Epithelial cell of esophagus (primary cell): ENCODE data around the gene NRAP.

Source experiments
- DNase-seq: peaks from one replicate; pipeline ENCODE4 v3.0.0; 2010; ENCODE audit warnings: low read depth
- H3K4me3 ChIP-seq: 2 replicates; pipeline ENCODE4 v1.5.1; 2011; ENCODE audit warnings: mild to moderate bottlenecking, low read length, control low read depth
- CTCF ChIP-seq: IDR thresholded peaks from 2 replicates; pipeline ENCODE4 v1.5.1; 2011; ENCODE audit warnings: low read depth, mild to moderate bottlenecking, low read length, control low read depth, inconsistent platforms; ENCODE audit not compliant: insufficient read depth; ENCODE audit errors: missing control alignments

NRAP gene

GRCh38 chr10:113626809-113627355 is 37.0 kb downstream of the NRAP start:
- no peak for TF ChIP-seq CTCF
- H3K4me3 ChIP-seq = no peak overlapping the region
- no peak for DNase-seq

GRCh38 chr10:113625461-113626186 is 38.2 kb downstream of the NRAP start:
- TF ChIP-seq CTCF = no peak
- DNase-seq = no peak
- no peak overlapping the region for H3K4me3 ChIP-seq

- H3K4me3 ChIP-seq = no peak overlapping the region
- no peak for DNase-seq
- TF ChIP-seq CTCF = no peak
These were observed 41.0 kb downstream of the NRAP start for GRCh38 chr10:113622831-113623230.

GRCh38 chr10:113621799-113622198 is 42.0 kb downstream of the NRAP start:
- H3K4me3 ChIP-seq = no peak overlapping the region
- TF ChIP-seq CTCF = no peak
- no peak for DNase-seq

- H3K4me3 ChIP-seq = no peak overlapping the region
- TF ChIP-seq CTCF = no peak
- DNase-seq = no peak
These were observed 42.9 kb downstream of the NRAP start for GRCh38 chr10:113620936-113621335.

GRCh38 chr10:113620511-113620910 is 43.3 kb downstream of the NRAP start:
- no peak overlapping the region for H3K4me3 ChIP-seq
- no peak for TF ChIP-seq CTCF
- DNase-seq = no peak

- TF ChIP-seq CTCF = no peak
- DNase-seq = no peak
- H3K4me3 ChIP-seq = no peak overlapping the region
These were observed 44.4 kb downstream of the NRAP start for GRCh38 chr10:113619401-113619800.
